SK-N-SH treated with all-trans-retinoic acid at 6 μM for 48 hours (cell line): ENCODE data around the gene SRI.

Experiments used
- ISL1 ChIP-seq: fragments of 250-450 bp; sonication (Bioruptor Pico); IDR thresholded peaks from 2 replicates; pipeline ENCODE4 v2.1.2; 2022; ENCODE audit warnings: mild to moderate bottlenecking, moderate library complexity
- ZFP30 ChIP-seq: fragments of 450-650 bp; formaldehyde crosslinking; IDR thresholded peaks from 2 replicates; pipeline ENCODE4 v1.5.0; 2022; ENCODE audit warnings: mild to moderate bottlenecking, moderate library complexity
- TF ChIP-seq, protein P1 (sequence below): fragments of 250-450 bp; sonication (Bioruptor Pico); IDR thresholded peaks from 2 replicates; pipeline ENCODE4 v1.5.1; 2020; ENCODE audit warnings: low read depth, mild to moderate bottlenecking, moderate library complexity

- TF ChIP-seq ZFP30 (CRISPR knock-in tag) (no peak), ISL1 (CRISPR knock-in tag) (no peak)
- TF ChIP-seq, protein P1, sequence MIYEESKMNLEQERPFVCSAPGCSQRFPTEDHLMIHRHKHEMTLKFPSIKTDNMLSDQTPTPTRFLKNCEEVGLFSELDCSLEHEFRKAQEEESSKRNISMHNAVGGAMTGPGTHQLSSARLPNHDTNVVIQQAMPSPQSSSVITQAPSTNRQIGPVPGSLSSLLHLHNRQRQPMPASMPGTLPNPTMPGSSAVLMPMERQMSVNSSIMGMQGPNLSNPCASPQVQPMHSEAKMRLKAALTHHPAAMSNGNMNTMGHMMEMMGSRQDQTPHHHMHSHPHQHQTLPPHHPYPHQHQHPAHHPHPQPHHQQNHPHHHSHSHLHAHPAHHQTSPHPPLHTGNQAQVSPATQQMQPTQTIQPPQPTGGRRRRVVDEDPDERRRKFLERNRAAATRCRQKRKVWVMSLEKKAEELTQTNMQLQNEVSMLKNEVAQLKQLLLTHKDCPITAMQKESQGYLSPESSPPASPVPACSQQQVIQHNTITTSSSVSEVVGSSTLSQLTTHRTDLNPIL (CRISPR knock-in tag), result no peak
Measured at GRCh38 chr7:88212918-88213317, 6.9 kb downstream of the SRI start.
